ENCODE data around the gene PARD3B. TPM values are rescaled to one million over a fixed set of nuclear protein-coding genes. Genes with fewer than 3 reads are reported as not detected.

PARD3B gene
- total RNA-seq, 4 donors from 2014 or later: 32.8 to 69.6 (median 47.3) TPM

- no peak for TF ChIP-seq CTCF (IDR thresholded peaks at IDR 0.05; ENCODE audit: low read depth)
Observed at GRCh38 chr2:204824751-204825453, 279.6 kb downstream of the PARD3B start.

- no peak for TF ChIP-seq CTCF (IDR thresholded peaks at IDR 0.05; ENCODE audit: low read depth)
Observed at GRCh38 chr2:204825681-204826080, 280.4 kb downstream of the PARD3B start.

GRCh38 chr2:204827701-204828590, 282.7 kb downstream of the PARD3B start:
- TF ChIP-seq CTCF (IDR thresholded peaks at IDR 0.05; ENCODE audit: low read depth): no peak

GRCh38 chr2:204834716-204835384, 289.6 kb downstream of the PARD3B start:
- no peak for TF ChIP-seq CTCF (IDR thresholded peaks at IDR 0.05; ENCODE audit: low read depth)

GRCh38 chr2:204835786-204836185, 290.5 kb downstream of the PARD3B start:
- no peak for TF ChIP-seq CTCF (IDR thresholded peaks at IDR 0.05; ENCODE audit: low read depth)

- TF ChIP-seq CTCF (IDR thresholded peaks at IDR 0.05; ENCODE audit: low read depth): no peak
Observed at GRCh38 chr2:204840504-204840903, 295.2 kb downstream of the PARD3B start.

GRCh38 chr2:204842068-204842467, 296.8 kb downstream of the PARD3B start:
- no peak for TF ChIP-seq CTCF (IDR thresholded peaks at IDR 0.05; ENCODE audit: low read depth)

Data from subcutaneous adipose tissue (tissue), 4 donors.